Measurements from ENCODE around the gene COL2A1. TPM values are rescaled to one million over a fixed set of nuclear protein-coding genes. Genes with fewer than 3 reads are reported as not detected.

COL2A1 gene
- total RNA-seq, 1 donor from 2014 or later: 7.0 TPM

DNA sequence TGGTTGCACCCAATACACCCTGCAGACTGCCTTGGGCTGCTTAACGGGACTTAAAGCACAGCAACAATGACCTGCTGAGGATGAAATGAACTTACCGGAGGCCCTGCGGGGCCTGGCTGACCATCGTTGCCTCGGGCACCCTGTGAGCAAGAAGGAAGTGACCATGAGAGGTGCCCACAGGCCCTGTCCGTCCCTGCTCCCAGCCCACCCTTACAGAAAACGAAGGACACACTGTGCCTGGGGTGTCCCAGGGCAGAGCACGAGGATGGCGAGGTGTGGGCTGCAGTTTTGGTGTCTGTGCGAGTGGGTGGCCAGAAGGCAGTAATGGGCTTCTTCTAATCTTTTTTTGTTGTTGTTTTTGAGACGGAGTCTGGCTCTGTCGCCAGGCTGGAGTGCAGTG, 14.6 kb downstream of the COL2A1 start:
- DNase-seq: no peak

DNA sequence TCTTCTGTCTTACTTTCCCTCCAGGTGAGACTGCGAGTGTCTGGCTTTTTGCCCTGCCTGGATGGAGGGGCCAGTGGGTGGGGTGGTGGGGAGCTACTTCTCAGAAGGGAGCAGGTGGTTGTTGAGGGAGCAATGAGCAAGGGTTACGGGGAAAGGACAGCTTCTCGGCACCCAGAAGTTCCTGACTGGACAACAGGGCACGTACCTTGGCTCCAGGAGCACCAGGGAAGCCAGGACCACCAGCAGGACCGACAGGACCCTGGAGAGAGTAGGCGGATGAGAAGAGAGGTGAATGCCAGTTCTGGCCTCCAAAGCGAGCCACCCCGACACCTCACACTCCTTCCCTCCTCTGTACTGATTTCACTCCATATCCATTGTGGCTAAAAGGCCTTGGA, 15.3 kb downstream of the COL2A1 start:
- no peak for DNase-seq

DNA sequence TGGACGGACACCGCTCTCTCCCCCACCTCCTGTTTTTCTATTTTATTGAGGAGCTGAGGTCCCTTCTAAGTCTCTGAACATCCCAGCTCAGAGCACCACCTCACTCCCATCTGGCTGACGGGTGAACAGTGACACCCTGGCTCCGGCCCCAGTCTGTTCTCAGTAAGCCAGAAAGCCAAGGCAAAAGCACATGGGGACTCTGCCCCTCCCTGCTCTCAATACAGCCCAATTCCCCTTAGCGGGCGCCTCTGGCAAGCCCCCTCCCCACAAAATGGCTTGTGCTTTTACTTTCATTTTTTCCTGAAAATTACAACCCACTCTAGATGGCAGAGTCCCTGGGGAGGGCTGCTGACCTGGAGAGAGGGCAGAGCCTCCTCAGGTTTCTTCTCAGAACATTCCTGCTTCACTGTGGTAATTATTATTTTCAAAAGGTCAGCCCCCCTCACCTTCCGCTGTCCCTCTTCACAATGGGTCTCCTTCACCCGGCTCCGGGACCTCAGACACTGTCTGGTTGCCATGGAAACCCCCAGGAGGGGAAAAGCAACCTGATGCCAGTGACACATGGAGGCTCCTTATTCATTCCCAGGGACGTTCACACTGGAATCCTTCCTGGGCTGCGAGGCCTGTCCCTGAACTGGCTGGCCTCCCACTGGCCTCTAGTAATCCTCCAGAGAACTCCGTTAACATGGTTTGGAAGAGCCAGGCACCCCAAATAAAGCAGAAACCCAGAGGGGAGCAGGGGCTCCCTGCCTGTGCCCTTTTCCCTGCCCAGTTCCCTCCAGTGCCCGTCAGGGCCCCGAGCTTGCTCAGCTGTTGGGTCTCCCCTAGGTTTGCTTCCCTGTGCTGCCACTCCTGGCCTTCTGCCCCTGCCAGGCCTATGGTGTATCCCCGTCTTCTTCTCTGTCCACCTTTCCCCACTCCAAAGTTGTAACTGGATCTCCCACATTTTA, 15.9 kb downstream of the COL2A1 start:
- DNase-seq: peak; percentile 55

GRCh38 chr12:47987411-47988072, 16.7 kb downstream of the COL2A1 start:
- DNase-seq: no peak

DNA sequence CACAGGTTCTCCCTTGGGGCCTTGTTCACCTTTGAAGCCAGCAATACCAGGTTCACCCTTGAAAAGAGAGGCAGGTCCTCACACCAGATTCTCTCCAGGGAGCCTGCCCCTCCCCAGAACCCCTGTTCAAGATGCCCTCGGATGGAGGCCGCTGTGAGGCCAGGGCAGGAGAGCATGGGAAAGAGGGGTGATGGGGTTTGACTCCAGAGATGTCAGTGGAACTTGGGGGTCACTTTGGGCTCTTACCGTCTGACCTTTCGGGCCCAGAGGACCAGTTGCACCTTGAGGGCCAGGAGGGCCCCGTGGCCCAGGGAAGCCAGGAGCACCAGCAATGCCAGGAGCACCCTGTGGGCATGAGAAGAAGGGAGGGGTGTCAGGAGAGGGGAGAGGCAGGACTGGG, 17.4 kb downstream of the COL2A1 start:
- no peak for DNase-seq

- DNase-seq: no peak
These were observed 18.0 kb downstream of the COL2A1 start for GRCh38 chr12:47986291-47986660.

DNA sequence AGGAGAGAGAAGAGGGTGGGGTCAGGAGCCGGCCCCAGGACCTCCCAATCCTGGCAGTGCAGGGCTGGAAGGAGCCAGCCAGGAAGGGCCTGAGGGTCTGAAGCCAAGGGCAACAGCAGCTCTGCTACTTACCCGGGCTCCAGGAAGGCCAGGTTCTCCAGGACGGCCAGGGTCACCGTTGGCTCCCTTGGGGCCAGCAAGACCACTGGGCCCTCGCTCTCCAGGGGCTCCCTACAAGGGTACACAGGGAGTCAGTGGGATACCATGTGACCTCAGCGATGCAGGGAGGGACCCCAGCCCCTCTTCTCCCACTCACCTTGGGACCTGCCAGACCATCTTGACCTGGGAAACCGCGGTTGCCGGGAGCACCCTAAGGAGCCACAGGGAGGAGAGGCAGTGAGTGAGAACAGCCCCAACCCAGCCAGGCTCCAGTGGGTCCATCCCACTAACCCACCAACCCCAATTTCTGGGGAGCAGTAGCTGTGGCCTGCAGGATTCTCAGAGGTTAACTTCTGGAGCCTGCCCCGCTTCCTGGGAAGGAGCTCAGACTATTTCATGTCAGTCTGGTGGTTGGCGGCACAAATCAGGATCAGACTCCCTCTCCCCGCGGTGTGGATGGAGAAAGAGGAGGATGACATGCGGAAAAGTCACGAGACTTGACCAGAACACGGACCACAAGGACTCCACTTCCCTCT, 18.5 kb downstream of the COL2A1 start:
- no peak for DNase-seq

GRCh38 chr12:47984331-47984801, 19.9 kb downstream of the COL2A1 start:
- DNase-seq: no peak

DNA sequence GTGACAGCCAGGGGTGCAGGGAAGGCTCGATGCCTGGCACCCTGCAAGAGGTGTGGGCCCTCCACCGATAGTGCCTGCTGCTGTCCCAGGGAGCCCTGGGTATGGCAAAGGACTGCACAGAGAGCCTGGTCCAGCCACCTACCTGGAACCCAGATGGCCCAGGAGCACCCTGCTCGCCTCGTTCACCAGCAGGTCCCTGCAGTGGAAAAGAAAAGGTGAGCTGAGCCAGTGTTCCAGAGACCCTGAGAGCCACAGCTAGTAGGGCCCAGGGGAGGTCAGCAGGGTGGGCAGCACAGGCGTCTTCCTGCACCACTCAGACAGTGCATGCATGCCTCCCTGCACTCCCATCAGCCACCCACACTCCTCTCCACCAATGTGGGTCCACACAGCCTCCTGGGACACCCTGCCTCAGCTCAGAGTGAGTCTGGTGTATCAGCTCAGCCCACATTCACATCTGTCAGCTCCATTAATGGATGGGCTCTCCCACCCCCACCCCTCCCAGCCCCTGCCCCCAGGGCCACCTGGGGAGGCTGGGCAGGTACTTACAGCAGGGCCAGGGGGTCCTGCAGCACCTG, 20.6 kb downstream of the COL2A1 start:
- no peak for DNase-seq

DNA sequence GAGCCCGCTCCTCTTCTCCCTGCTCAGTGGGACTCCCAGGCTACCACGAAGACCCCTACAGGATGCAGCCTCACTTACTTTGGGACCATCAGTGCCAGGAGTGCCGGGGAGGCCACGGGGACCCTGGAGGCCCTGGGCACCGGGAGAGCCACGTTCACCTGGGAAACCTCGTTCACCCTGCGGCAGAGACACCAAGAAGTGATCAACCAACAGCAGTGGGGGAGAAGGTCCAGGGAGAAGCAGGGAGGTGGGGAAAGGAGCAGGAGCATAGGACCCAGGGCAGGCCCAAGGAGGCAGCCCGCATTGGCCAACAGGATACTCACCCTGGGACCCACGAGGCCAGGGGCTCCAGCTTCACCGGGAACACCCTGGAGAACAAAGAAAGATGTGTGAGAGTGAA, 21.5 kb downstream of the COL2A1 start:
- DNase-seq: no peak

DNA sequence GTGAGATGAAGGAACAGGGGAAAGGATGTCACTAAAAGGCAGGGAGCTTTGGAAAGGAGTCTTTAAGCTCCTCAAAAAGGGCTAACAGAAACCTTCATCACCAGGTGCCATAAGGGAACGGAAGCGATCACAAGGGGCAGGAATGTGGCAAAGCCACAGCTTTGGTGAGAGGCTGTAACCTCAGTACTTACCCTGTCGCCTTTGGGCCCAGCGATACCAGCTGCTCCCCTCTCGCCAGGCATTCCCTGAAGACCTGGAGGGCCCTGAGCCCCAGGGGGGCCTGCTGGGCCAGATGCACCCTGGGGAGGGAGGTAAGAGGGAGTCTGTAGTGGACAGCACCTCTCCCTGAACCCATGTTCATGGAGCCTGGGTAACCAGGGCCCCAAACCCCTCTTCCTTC, 22.0 kb downstream of the COL2A1 start:
- DNase-seq: no peak

DNA sequence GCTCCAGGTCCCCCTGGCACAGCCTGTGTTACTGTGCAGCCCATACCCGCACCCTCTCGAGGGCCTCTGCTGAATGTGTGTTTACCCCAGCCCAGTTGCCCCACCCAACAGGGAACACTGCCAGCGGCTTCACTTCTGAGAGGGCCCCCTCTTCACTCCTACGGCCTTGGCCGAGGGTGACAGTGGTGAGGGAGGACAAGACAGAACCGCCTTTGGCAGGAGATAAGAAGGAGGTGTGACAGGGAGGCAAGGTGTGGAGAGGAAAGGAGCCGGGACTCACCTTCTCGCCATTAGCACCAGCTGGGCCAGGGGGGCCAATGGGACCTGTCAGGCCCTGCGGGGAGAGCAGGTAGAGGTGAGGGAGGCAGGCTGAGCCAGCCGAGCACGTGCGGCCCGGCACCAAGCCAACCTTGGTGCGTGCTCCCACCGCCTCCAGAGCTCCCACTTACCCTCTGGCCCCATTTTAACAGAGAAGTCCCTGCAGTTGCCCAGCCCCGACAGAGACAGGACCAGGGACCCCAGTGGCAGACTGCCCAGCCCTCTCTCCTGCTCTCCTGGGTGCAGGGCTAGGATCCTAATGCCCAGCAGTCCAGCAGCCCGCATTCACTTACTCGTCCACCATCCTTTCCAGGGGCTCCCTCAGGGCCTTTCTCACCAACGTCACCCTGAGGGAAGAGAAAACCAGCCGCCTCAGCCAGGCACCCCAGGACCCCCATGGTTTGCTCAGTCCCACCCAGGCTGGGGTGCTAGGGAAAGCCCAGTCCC, 22.6 kb downstream of the COL2A1 start:
- peak; percentile 53 for DNase-seq

GRCh38 chr12:47980779-47981495, 23.3 kb downstream of the COL2A1 start:
- no peak for DNase-seq

DNA sequence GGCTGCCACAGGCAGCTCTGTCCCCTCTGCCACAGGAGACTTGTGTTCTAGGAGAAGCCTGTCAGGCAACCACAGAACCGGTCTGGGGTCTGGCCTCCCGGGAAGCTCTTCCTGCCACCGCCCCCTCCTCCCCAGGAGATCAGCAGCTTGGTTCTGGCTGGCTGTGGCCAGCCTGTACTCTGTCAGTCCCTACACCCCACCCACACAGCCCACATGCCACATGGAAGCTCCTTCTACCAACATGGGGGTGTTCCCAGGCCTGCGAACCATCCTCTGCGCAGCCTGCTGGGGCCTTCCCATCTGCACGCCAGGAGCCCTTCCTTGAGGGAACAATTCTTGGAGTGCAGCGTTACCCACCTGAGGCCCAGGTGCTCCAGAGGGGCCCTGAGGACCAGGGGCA, 24.1 kb downstream of the COL2A1 start:
- no peak for DNase-seq

GRCh38 chr12:47979686-47980085, 24.6 kb downstream of the COL2A1 start:
- DNase-seq: no peak

GRCh38 chr12:47979166-47979565, 25.1 kb downstream of the COL2A1 start:
- no peak for DNase-seq

DNA sequence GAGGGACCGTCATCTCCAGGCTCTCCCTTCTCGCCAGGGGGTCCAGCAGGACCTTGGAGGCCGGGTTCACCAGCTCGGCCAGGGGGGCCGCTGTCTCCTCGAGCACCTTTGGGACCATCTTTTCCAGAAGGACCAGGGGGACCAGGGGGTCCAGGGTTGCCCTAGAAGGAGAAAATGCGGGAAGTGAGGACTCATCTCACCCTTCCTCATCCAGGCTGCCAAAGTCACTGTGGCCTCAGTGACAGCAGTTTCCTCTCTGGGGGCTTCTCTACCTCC, 25.7 kb downstream of the COL2A1 start:
- DNase-seq: no peak

DNA sequence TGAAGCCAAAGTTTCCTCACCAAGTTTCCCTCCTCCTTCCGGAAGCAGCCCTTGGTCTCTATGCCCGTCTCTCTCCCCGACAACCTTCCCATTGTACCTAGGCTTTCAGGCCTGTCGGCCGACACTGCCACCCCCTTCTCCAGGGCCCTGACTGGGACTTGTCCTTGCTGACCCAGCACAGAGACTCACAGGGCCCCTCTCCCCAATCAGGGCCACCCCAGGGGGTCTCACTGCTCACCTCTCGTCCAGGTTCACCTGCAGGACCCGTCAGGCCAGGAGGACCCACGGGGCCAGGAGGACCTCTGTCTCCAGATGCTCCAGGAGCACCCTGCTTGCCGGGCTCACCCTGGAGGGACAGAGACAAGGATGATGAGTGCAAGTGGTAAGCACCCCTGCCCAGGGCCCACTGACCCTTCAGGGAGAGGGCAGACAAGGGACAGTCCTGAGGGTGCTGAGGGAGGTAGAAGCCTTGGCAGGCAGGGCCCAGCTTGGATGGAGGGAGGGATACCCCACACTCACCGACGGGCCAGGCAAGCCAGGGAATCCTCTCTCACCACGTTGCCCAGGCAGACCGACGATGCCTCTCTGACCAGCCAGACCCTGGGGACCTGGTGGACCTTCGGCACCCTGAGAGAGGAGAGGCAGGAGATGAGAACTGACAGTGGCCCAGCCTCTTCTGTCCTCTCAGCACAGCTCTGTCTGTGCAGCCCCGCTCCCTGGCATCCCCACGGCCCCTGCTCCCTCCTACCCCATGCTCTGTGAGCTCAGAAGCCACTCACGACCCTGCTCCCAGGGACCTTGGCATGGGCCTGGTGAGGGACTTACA, 26.3 kb downstream of the COL2A1 start:
- no peak for DNase-seq

- DNase-seq: no peak
These were observed 27.1 kb downstream of the COL2A1 start for GRCh38 chr12:47977046-47977771.

DNA sequence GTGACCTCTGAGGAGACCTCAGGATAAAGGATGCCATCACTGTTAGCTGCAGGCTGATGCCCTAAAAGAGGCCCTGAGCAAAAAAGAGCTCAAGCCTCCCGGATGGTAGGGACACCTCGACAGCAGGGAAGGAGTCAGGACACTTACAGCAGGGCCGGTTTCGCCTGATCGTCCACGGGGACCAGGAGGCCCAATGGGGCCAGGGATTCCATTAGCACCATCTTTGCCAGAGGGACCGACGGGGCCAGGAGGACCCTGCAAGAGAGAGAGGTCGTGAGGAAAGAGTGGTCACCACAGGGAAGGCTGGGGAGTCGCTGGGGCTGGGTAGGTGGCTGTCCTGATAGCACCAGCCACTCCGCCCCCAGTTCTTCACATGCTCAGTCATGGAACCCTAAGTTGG, 28.5 kb downstream of the COL2A1 start:
- no peak for DNase-seq
